Tongue (tissue), 2 donors: ENCODE results near the gene TFF1. TPM values are rescaled to one million over a fixed set of nuclear protein-coding genes. Genes with fewer than 3 reads are reported as not detected.
"Not testable (repeated sequence)": the region's sequence is repeated elsewhere in the genome, so short reads cannot be mapped to it uniquely, and the experiment has no call there.

Source experiments
- DNase-seq: peaks from one replicate; pipeline ENCODE4 v3.0.0-alpha.2; 2015
- total RNA-seq: library from RNA; depleted of rRNA; stranded (reverse); fragments of >200 nt; gene quantifications from one replicate; pipeline ENCODE4 v1.2.3, GENCODE V29; 2014

The TFF1 gene
- not detected for total RNA-seq

GRCh38 chr21:42366292-42367010 lies at the start of gene TFF1:
TSS of gene TFF1 (minus strand) at chr21:42366535. CDS start at chr21:42366495, 40 bp downstream.
- DNase-seq: no peak

- DNase-seq: no peak
Observed at GRCh38 chr21:42414928-42415769, 48.8 kb upstream of the TFF1 start.

GRCh38 chr21:42414553-42414927 lies 48.2 kb upstream of the TFF1 start:
- no peak for DNase-seq

GRCh38 chr21:42414066-42414465 lies 47.7 kb upstream of the TFF1 start:
- DNase-seq: no peak

GRCh38 chr21:42413500-42413899 lies 47.2 kb upstream of the TFF1 start:
- DNase-seq: no peak

- no peak for DNase-seq
Observed at GRCh38 chr21:42413093-42413492, 46.8 kb upstream of the TFF1 start.

GRCh38 chr21:42412636-42412933 lies 46.2 kb upstream of the TFF1 start:
- DNase-seq: no peak

GRCh38 chr21:42411891-42412635 lies 45.7 kb upstream of the TFF1 start:
- DNase-seq: no peak

GRCh38 chr21:42411197-42411869 lies 45.0 kb upstream of the TFF1 start:
- peak; percentile 16 for DNase-seq

GRCh38 chr21:42409366-42409765 lies 43.0 kb upstream of the TFF1 start:
- no peak for DNase-seq

- DNase-seq: not testable (repeated sequence)
Observed at GRCh38 chr21:42408718-42409117, 42.4 kb upstream of the TFF1 start.

- no peak for DNase-seq
Observed at GRCh38 chr21:42407476-42407875, 41.1 kb upstream of the TFF1 start.

GRCh38 chr21:42406866-42407265 lies 40.5 kb upstream of the TFF1 start:
- DNase-seq: no peak

- DNase-seq: no peak
Observed at GRCh38 chr21:42406201-42406621, 39.9 kb upstream of the TFF1 start.

GRCh38 chr21:42405064-42406013 lies 39.0 kb upstream of the TFF1 start:
- DNase-seq: no peak

- no peak for DNase-seq
Observed at GRCh38 chr21:42404539-42404938, 38.2 kb upstream of the TFF1 start.

- no peak for DNase-seq
Observed at GRCh38 chr21:42403611-42404231, 37.4 kb upstream of the TFF1 start, which contains the start of gene UBASH3A. TSS of gene UBASH3A (plus strand) at chr21:42403902. CDS start at chr21:42403946, 44 bp downstream.

- no peak for DNase-seq
Observed at GRCh38 chr21:42401820-42402251, 35.5 kb upstream of the TFF1 start.

- no peak for DNase-seq
Observed at GRCh38 chr21:42401154-42401553, 34.8 kb upstream of the TFF1 start.

GRCh38 chr21:42400525-42400924 lies 34.2 kb upstream of the TFF1 start:
- no peak for DNase-seq
